ENCODE data around the gene QRICH2.
"Not testable (repeated sequence)": the region's sequence is repeated elsewhere in the genome, so short reads cannot be mapped to it uniquely, and the experiment has no call there.

Gene QRICH2

DNA sequence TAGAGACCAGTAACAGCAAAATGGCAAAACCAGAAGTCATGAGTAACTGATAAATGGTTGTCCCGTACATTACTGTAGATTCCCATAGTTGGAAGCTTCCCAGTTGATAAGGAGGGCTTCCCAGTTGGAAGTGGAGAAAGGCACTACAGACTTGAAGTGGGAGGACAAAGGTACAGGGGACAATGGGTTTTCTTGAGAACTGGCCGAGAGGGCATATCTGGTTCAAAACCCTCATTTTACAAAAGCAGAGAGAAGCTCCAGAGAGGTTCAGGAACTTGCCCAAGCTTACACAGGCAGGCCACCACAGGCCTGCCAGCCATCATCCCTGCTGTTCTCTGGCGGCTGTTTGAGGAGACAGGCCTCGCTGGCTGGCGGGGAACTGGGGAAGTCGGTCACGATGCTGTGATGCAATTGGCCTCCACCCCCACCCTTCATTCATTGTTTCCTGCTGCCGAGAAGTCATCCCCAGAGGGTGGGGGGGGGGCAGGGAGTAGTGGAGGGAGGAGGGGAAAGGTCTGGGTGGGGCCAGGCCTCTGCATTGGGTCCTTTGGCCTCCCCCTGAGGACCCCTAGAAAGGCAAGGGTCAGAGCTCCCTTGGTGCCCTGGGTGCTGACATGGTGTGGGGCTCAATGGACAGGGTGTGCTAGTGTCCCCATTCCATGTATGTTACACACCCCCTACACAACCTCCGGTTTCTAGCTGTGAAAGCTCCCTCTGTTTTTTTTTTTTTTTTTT lies 39.9 kb downstream of the QRICH2 start:
- peak overlapping the region; percentile 17 for H3K4me3 ChIP-seq (ENCODE audit: low read length)
- peak; percentile 80 for DNase-seq (ENCODE audit: low read depth)
- TF ChIP-seq, protein P1, sequence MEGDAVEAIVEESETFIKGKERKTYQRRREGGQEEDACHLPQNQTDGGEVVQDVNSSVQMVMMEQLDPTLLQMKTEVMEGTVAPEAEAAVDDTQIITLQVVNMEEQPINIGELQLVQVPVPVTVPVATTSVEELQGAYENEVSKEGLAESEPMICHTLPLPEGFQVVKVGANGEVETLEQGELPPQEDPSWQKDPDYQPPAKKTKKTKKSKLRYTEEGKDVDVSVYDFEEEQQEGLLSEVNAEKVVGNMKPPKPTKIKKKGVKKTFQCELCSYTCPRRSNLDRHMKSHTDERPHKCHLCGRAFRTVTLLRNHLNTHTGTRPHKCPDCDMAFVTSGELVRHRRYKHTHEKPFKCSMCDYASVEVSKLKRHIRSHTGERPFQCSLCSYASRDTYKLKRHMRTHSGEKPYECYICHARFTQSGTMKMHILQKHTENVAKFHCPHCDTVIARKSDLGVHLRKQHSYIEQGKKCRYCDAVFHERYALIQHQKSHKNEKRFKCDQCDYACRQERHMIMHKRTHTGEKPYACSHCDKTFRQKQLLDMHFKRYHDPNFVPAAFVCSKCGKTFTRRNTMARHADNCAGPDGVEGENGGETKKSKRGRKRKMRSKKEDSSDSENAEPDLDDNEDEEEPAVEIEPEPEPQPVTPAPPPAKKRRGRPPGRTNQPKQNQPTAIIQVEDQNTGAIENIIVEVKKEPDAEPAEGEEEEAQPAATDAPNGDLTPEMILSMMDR (conservative IDR thresholded peaks at IDR 0.05; ENCODE audit: low read length), result no peak

DNA sequence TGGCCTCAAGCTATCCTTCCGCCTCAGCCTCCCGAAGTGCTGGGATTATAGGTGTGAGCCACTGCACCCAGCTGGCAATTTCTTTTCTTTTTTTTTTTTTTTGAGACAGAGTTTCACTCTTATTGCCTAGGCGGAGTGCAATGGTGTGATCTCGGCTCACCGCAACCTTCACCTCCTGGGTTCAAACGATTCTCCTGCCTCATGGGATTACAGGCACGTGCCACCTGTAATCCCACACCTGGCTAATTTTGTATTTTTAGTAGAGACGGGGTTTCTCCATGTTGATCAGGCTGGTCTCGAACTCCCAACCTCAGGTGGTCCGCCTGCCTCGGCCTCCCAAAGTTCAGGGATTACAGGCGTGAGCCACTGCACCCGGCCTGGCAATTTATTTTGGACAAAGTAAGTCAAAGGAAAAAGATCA lies 40.5 kb downstream of the QRICH2 start:
- not testable (repeated sequence) for DNase-seq (ENCODE audit: low read depth); H3K4me3 ChIP-seq (ENCODE audit: low read length)

DNA sequence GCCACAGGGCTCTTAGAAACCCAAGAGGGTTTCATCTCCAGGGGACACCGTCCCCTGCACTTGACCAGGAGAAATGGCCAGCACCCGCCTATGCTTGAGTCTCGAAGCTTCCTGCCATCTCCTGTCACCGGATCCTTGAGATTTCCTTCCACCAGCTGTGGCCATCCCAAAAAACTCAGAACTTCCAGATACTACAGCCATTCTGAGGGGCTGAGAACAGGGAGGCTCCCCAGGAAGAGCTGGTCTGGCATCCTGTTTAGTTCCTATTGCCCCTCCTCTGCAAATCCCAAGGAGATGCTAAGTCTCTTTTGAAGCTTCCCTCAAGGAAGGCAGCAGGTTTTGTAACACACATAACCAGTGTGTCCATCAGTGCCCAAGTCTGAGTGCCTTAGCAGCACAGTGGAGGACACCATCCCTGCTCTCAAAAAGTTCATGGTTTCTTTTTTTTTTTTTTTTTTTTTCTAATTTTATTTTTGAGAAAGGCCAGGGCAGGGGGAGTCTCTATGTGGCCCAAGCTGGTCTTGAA lies 41.0 kb downstream of the QRICH2 start:
- H3K4me3 ChIP-seq (ENCODE audit: low read length), result peak overlapping the region; percentile 73
- DNase-seq (ENCODE audit: low read depth), result no peak
- TF ChIP-seq, protein P1 (conservative IDR thresholded peaks at IDR 0.05; ENCODE audit: low read length), result no peak

DNA sequence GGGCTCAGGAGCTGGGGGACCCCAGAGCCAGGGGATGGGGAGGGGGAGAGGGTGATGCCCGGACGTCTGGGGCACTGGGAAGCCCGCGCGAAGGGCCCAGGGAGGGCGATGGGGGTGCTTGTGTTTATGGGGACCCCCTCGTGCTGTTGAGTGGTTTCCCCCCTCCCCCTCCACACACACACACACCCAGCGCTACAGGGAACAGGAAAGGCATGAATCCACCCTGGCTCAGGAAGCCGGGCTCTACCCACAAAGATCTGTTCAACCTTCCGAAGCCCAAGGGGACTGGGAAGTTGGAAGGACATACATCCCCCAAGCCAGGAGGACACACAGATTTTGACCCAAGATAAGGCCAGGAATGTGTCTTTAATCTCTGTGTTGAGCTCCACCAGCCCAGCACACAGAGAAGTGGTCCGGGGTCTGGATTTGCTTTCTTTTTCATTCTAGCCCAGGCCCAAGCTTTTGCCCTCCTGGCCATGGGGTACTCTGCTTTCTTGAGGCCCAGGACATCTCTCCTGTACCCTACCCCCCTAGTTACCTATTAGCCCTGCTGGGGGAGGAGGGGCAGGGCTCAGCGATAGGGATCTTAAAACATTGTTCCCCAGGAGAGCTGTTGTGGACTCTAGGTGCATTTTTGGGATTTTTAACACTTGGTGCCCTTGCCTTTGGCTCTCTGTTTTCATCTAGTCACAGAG lies 41.7 kb downstream of the QRICH2 start:
- TF ChIP-seq, protein P1 (conservative IDR thresholded peaks at IDR 0.05; ENCODE audit: low read length), result no peak
- DNase-seq (ENCODE audit: low read depth), result peak; percentile 47
- H3K4me3 ChIP-seq (ENCODE audit: low read length), result peak overlapping the region; percentile 73

DNA sequence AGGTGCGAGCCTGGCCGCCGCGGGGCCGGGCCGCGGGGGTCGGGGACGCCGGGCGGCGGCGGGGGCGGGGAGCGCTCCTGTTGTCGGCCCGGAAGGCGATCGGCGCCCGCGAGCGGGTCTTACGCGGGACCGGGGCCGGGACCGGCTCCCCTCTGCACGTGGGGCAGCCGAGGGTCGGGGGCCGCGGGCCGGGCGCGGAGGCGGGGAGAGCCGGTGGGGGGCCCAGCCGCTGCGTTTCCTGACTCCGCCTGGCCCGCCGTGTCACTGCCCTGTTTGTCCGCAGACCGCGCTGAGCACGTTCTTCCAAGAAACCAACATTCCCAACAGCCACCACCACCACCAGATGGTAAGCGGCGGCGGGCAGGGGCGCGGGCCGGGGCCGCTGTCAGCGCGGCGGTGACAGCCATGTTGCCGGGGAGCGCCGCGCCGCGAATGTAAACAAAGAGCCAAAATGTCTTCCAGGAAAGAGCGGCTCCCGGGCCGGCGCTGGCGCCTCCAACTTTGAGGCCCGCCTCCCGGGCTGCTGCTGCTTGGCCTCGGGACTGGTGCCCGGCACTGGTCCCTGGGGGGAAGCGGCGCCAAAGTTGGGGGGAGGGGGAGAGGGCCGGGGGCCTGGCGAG lies 42.3 kb downstream of the QRICH2 start:
- TF ChIP-seq, protein P1 (conservative IDR thresholded peaks at IDR 0.05; ENCODE audit: low read length), result no peak
- peak; percentile 55 for DNase-seq (ENCODE audit: low read depth)
- H3K4me3 ChIP-seq (ENCODE audit: low read length), result peak overlapping the region; percentile 73

DNA sequence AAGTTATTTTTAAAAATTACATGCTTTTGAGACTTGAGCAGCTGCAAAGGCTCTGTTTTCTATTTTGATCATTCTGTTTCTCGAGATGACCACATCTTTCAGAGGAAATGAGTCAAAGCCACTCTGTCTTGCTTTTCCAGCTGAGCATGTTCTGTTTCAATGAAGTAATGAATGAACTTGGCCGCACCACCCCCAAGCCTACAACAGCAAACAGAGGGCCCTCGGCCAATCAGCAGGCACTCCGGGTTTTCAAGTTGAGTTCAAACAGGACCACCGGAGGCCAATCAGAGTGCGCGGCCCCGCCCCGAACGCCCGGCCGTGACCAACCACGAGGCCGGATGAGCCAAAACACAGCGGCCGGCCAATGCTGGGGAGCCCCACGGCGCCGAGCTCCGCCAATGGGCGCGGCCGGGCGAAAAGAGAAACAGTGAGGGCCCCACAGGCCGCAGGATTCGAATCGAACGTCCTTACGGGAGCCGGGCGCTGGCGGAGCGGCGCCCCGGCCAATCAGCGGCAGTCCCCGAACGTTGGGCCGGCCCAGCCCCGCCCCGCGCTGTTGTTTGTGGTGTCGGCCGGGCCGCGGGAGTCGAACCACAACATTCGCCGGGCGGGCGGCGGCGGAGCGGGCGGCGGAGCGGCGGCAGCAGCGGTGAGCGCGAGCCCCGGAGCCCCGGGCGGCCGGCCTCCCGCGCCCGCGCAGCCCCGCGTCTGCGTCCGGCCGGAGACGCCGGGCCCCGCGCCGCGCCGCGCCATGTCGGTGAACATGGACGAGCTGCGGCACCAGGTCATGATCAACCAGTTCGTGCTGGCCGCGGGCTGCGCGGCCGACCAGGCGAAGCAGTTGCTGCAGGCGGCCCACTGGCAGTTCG lies 43.1 kb downstream of the QRICH2 start, which contains the start of gene UBALD2:
Gene UBALD2 (plus strand): TSS at position 594 of the 869 bp plus-strand sequence. CDS start 158 bp downstream, at position 752.
- TF ChIP-seq, protein P1 (conservative IDR thresholded peaks at IDR 0.05; ENCODE audit: low read length), result no peak
- peak within 1 kb of the TSS; percentile 73 for H3K4me3 ChIP-seq (ENCODE audit: low read length)
- DNase-seq (ENCODE audit: low read depth), result peak; percentile 100

DNA sequence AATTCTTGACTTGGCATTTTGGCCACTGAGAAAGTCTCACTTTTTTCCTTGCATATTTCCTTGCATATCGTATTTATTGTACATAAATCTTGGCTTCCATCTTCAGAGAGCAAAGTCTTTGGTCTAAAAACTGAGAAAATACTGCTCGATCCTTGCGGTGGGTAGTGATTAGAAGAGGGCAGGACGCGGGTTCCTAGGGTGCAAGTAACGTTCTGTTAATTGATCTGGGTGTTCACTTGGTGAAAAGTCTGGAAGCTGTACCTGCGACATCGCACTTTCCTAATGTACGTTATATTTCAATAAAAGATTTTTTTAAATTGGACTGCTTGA lies 43.7 kb downstream of the QRICH2 start:
- TF ChIP-seq, protein P1 (conservative IDR thresholded peaks at IDR 0.05; ENCODE audit: low read length), result no peak
- peak overlapping the region; percentile 47 for H3K4me3 ChIP-seq (ENCODE audit: low read length)

More for the DNA sequence above, 43.7 kb downstream of the QRICH2 start:
- no peak for DNase-seq (ENCODE audit: low read depth)
